Measurements from ENCODE around the gene CDCA4. TPM values are rescaled to one million over a fixed set of nuclear protein-coding genes. Genes with fewer than 3 reads are reported as not detected.

The CDCA4 gene
- total and polyA plus RNA-seq, 9 donors: 15.6 to 28.0 (median 22.3) TPM

DNA sequence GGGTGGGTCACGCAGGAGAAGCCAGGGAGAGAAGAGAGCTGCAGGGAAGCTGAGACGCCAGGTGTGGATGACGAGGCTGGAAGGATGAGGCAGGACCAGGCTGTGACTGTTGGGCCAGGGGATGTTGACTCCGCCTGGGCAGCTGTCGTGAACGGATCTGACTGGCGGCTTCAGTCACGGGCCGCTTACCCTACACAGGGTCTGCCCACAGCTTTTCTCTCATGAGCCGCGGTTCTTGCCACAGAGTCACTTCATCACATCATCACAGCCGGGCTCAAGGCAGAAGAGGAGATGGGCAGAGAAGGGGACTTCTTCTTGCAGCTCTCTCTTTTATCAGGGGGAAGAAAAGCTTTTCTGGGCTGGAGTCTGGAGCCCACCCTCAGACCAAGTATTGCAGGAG, 27.6 kb downstream of the CDCA4 start:
- no peak overlapping the region for H3K4me3 ChIP-seq (ENCODE audit: low read length)
- 90% methylated on average over 9 of the region's 12 CpGs for WGBS (ENCODE audit: insufficient coverage)
- H3K9me3 ChIP-seq (replicated peaks; ENCODE audit: control insufficient read depth, low read depth, low read length): no peaks in the 10 kb centered on the region
- peak overlapping the region; percentile 75 for H3K27ac ChIP-seq (ENCODE audit: low read length)
- peaks cover 40% of the 10 kb centered on the region for H3K4me1 ChIP-seq (ENCODE audit: control insufficient read depth, insufficient read depth, low read length)
- H3K36me3 ChIP-seq (ENCODE audit: control insufficient read depth, insufficient read depth, low read length): peaks cover 24% of the 10 kb centered on the region
- DNase-seq: no peak
- H3K27me3 ChIP-seq (ENCODE audit: control insufficient read depth, insufficient read depth, low read length): no peaks in the 10 kb centered on the region

GRCh38 chr14:104992501-104992900, 28.4 kb downstream of the CDCA4 start:
- WGBS (ENCODE audit: insufficient coverage): 90% methylated on average over 11 of the region's 11 CpGs
- H3K4me1 ChIP-seq (ENCODE audit: control insufficient read depth, insufficient read depth, low read length): peaks cover 39% of the 10 kb centered on the region
- DNase-seq: no peak
- no peaks in the 10 kb centered on the region for H3K27me3 ChIP-seq (ENCODE audit: control insufficient read depth, insufficient read depth, low read length)
- H3K9me3 ChIP-seq (replicated peaks; ENCODE audit: control insufficient read depth, low read depth, low read length): no peaks in the 10 kb centered on the region
- H3K36me3 ChIP-seq (ENCODE audit: control insufficient read depth, insufficient read depth, low read length): peaks cover 24% of the 10 kb centered on the region
- H3K4me3 ChIP-seq (ENCODE audit: low read length): no peak overlapping the region
- H3K27ac ChIP-seq (ENCODE audit: low read length): no peak overlapping the region

- H3K27ac ChIP-seq (ENCODE audit: low read length): no peak overlapping the region
- peaks cover 24% of the 10 kb centered on the region for H3K36me3 ChIP-seq (ENCODE audit: control insufficient read depth, insufficient read depth, low read length)
- H3K27me3 ChIP-seq (ENCODE audit: control insufficient read depth, insufficient read depth, low read length): no peaks in the 10 kb centered on the region
- WGBS (ENCODE audit: insufficient coverage): 99% methylated on average over 31 of the region's 34 CpGs
- H3K9me3 ChIP-seq (replicated peaks; ENCODE audit: control insufficient read depth, low read depth, low read length): no peaks in the 10 kb centered on the region
- no peak for DNase-seq
- no peak overlapping the region for H3K4me3 ChIP-seq (ENCODE audit: low read length)
- H3K4me1 ChIP-seq (ENCODE audit: control insufficient read depth, insufficient read depth, low read length): peaks cover 39% of the 10 kb centered on the region
Measured at GRCh38 chr14:104991896-104992230, 29.0 kb downstream of the CDCA4 start.

DNA sequence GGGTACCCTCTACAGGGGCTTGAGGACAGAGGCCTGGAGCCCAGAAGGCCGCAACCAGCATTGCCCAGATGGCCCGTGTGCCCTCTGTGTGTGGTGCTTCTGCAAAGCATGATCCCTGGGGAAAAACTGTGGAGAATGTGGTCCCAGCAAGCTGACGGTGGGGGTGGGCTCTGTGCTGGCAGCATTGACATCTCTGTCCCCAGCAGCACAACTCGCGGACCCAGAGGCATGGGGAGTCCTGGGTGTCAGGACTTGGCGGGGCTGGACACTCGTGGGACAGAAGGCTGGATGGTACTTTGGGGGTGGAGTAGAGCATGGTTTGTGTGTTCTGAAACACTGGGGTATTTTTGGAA, 31.0 kb downstream of the CDCA4 start:
- Histone ChIP-seq H3K4me1 (ENCODE audit: control insufficient read depth, insufficient read depth, low read length) (peaks cover 32% of the 10 kb centered on the region), H3K36me3 (ENCODE audit: control insufficient read depth, insufficient read depth, low read length) (peaks cover 13% of the 10 kb centered on the region), H3K9me3 (replicated peaks; ENCODE audit: control insufficient read depth, low read depth, low read length) (no peaks in the 10 kb centered on the region), H3K27me3 (ENCODE audit: control insufficient read depth, insufficient read depth, low read length) (no peaks in the 10 kb centered on the region), H3K4me3 (ENCODE audit: low read length) (no peak overlapping the region), H3K27ac (ENCODE audit: low read length) (no peak overlapping the region)
- WGBS (ENCODE audit: insufficient coverage): 93% methylated on average over 3 of the region's 7 CpGs
- no peak for DNase-seq

GRCh38 chr14:104989236-104989950, 31.5 kb downstream of the CDCA4 start:
- no peak overlapping the region for H3K4me3 ChIP-seq (ENCODE audit: low read length)
- peaks cover 13% of the 10 kb centered on the region for H3K36me3 ChIP-seq (ENCODE audit: control insufficient read depth, insufficient read depth, low read length)
- no peaks in the 10 kb centered on the region for H3K9me3 ChIP-seq (replicated peaks; ENCODE audit: control insufficient read depth, low read depth, low read length)
- H3K27ac ChIP-seq (ENCODE audit: low read length): no peak overlapping the region
- no peak for DNase-seq
- H3K4me1 ChIP-seq (ENCODE audit: control insufficient read depth, insufficient read depth, low read length): peaks cover 31% of the 10 kb centered on the region
- no peaks in the 10 kb centered on the region for H3K27me3 ChIP-seq (ENCODE audit: control insufficient read depth, insufficient read depth, low read length)
- WGBS (ENCODE audit: insufficient coverage): 87% methylated on average over 14 of the region's 16 CpGs

DNA sequence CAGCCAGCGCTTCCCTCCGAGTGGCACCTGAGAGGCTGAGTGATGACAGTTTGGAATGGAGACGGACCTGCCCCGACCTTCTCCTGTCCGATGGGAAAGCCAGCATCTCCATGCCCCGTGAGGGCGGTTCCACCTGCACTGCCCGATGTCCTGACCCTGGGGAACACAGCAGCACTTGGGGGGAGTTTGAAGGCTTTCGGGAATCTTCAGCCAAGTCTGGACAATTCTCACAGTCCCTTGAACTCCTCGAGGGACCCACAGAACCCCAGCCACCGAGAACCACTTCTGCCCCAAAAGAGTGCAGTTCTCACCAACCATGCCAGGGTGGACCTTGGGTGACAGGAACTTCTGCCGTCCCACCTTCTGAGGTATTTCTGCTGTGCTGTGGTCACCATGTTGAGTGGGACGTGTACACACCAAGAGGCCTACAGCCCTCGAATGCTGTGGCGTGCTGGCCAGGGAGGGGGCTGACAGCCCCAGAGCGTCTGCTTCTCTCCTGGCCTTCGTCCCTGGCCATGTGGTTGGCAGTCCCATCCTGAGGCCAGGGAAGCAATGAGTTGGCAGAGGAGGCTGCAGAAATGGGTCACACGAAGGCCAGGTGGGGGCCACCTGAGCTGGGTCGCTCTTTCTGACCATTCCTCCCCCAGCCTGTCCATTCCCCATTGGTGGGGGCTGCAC, 34.3 kb downstream of the CDCA4 start:
- Histone ChIP-seq H3K4me3 (ENCODE audit: low read length) (peak overlapping the region; percentile 55), H3K9me3 (replicated peaks; ENCODE audit: control insufficient read depth, low read depth, low read length) (no peaks in the 10 kb centered on the region), H3K36me3 (ENCODE audit: control insufficient read depth, insufficient read depth, low read length) (peaks cover 8% of the 10 kb centered on the region), H3K27ac (ENCODE audit: low read length) (no peak overlapping the region), H3K4me1 (ENCODE audit: control insufficient read depth, insufficient read depth, low read length) (peaks cover 32% of the 10 kb centered on the region), H3K27me3 (ENCODE audit: control insufficient read depth, insufficient read depth, low read length) (no peaks in the 10 kb centered on the region)
- 64% methylated on average over 13 of the region's 19 CpGs for WGBS (ENCODE audit: insufficient coverage)
- no peak for DNase-seq

DNA sequence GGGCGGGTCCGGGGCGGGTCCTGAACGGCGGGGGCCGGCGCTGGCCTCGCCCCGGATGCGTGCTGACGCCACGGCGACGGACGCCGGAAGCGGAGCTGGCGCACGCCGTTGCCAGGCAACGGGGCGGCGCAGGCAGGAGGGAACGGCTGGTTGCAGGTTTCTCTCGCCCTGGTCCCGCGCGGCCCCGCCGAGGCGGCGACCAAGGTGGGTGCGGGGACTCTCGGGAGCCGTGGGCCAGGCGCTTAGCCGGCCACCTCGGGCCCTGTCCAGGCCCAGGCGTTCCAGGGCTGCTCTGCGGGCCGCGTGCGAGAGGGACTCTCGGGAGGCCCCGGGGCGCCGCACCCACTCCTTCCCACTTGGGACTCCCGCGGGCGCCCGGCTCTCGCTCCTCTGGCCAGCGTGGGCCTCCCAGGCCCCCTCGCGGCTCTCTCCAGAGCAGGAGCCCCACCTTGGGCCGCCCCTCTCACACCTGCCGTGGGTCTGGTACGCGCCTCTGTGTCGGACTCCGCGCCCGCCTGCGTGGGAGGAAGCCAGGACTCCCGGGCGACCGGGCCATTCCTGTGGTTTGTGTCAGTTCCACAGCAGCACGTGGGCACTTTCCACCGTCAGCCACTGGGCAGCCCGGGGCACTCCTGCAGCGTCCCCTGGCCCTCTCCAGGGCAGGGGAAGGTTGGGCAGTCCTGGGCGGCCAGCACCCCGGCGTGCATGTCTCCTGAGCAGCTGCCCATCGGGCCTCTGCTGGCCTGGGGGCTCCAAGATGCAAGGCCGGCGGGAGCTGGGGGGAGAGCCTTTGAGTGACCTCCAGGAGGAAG, 35.0 kb downstream of the CDCA4 start, which contains the start of gene CLBA1:
TSS of gene CLBA1 (plus strand) at position 114 of the 812 bp plus-strand sequence. CDS start at position 758, 644 bp downstream.
- peak; percentile 97 for DNase-seq
- H3K4me1 ChIP-seq (ENCODE audit: control insufficient read depth, insufficient read depth, low read length): peaks cover 39% of the 10 kb centered on the region
- H3K27me3 ChIP-seq (ENCODE audit: control insufficient read depth, insufficient read depth, low read length): no peaks in the 10 kb centered on the region
- 2% methylated on average over 77 of the region's 77 CpGs for WGBS (ENCODE audit: insufficient coverage)
- no peak within 1 kb of the TSS for H3K27ac ChIP-seq (ENCODE audit: low read length)
- peaks cover 3% of the 10 kb centered on the region for H3K36me3 ChIP-seq (ENCODE audit: control insufficient read depth, insufficient read depth, low read length)
- H3K9me3 ChIP-seq (replicated peaks; ENCODE audit: control insufficient read depth, low read depth, low read length): no peaks in the 10 kb centered on the region
- peak within 1 kb of the TSS; percentile 55 for H3K4me3 ChIP-seq (ENCODE audit: low read length)

DNA sequence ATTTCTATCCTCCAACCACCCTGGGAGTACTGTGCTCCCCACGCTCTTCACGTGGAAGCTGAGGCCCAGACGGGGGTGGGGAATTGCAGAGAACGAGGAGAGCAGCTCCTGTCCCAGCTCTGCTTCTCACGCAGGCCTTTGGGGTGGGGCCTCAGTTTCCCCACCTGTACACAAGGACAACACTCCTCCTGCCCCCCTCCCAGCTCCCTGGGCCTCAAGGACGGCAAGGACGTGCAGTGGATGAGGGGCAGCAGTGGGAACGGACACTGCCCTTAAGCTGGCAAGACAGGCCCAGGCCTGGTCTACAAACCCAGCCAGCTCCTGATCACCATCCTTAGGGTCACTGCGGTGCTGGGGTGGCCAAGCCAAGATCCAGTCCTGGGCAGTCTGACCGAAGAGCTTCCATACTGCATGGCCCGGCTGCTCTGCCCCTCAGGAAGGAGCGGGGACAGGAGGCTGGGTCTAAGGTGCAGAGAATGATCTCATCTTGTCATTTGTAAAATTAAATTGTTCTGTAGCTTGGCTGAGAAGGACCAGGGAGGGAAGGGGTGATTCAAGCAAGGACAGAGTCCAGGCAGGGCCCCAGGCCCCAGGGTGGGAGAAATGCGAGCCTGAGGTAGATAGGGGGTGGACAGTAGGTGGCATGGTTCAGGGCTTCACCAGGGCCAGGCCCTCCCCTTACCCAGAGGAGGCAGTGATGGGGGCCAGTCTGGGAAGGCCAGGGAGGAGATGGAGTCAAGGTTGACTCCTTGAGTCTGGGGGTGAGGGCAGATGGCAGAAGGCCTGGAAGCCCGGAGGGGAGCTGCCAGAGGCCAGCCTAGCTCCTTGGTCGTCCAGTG, 36.6 kb downstream of the CDCA4 start:
- Histone ChIP-seq H3K4me3 (ENCODE audit: low read length) (no peak overlapping the region), H3K9me3 (replicated peaks; ENCODE audit: control insufficient read depth, low read depth, low read length) (no peaks in the 10 kb centered on the region), H3K27me3 (ENCODE audit: control insufficient read depth, insufficient read depth, low read length) (peaks cover under 1% of the 10 kb centered on the region), H3K36me3 (ENCODE audit: control insufficient read depth, insufficient read depth, low read length) (no peaks in the 10 kb centered on the region), H3K4me1 (ENCODE audit: control insufficient read depth, insufficient read depth, low read length) (peaks cover 51% of the 10 kb centered on the region), H3K27ac (ENCODE audit: low read length) (no peak overlapping the region)
- peak; percentile 10 for DNase-seq
- 81% methylated on average over 12 of the region's 15 CpGs for WGBS (ENCODE audit: insufficient coverage)

- H3K4me3 ChIP-seq (ENCODE audit: low read length): no peak overlapping the region
- no peaks in the 10 kb centered on the region for H3K36me3 ChIP-seq (ENCODE audit: control insufficient read depth, insufficient read depth, low read length)
- no peak for DNase-seq
- H3K27me3 ChIP-seq (ENCODE audit: control insufficient read depth, insufficient read depth, low read length): peaks cover 2% of the 10 kb centered on the region
- no peaks in the 10 kb centered on the region for H3K9me3 ChIP-seq (replicated peaks; ENCODE audit: control insufficient read depth, low read depth, low read length)
- H3K27ac ChIP-seq (ENCODE audit: low read length): peak overlapping the region; percentile 7
- WGBS (ENCODE audit: insufficient coverage): 64% methylated on average over 7 of the region's 12 CpGs
- H3K4me1 ChIP-seq (ENCODE audit: control insufficient read depth, insufficient read depth, low read length): peaks cover 60% of the 10 kb centered on the region
Measured at GRCh38 chr14:104983231-104983721, 37.6 kb downstream of the CDCA4 start.
